K562 (cell line): ENCODE measurements around the gene LAMA3. TPM values are rescaled to one million over a fixed set of nuclear protein-coding genes. Genes with fewer than 3 reads are reported as not detected.

Source experiments
- ATAC-seq: fragments of 200-7000 bp; cut with Tn5 transposase; 3 replicates; pipeline ENCODE4 v1.9.1; 2020; ENCODE audit warnings: moderate library complexity
- BruUV-seq: library from RNA; stranded (reverse); fragments of 400-500 nt; replicated peaks from 2 replicates; lab custom pipeline; 2021; lab: Mats Ljungman, UMichigan
- CTCF ChIA-PET: fragments of 300-600 bp; formaldehyde crosslinking; extraction: SDS; loops from one replicate; lab custom pipeline; 2021; ENCODE audit warnings: low intra/inter-chr PET ratio; lab: Yijun Ruan, JAX
- POLR2A ChIA-PET: fragments of 300-600, 350-650 bp; sonication (Branson Sonifier 250); formaldehyde crosslinking; extraction: SDS; loops from one replicate; lab custom pipeline; 2021; ENCODE audit warnings: antibody characterized with exemption, inconsistent platforms; lab: Yijun Ruan, JAX
- DNase-seq, 4 experiments: peaks; one replicate each; pipeline versions ENCODE4 v3.0.0 to v3.0.0-alpha.2; 2011 to 2018; ENCODE audit warnings: low spot score in 3 of 4, mixed read lengths in 3 of 4; ENCODE audit errors: extremely low read depth in 1 of 4
- FAIRE-seq: peaks from 2 replicates; lab custom pipeline; 2011; peaks lifted over from hg19 to GRCh38; lab: Jason Lieb, UNC
- H2AFZ ChIP-seq: 2 replicates; pipeline ENCODE4 v1.6.0; 2011; ENCODE audit warnings: low read depth, low read length, control low read depth, inconsistent platforms
- H3K27ac ChIP-seq: fragments of 200-600 bp; 3 replicates; pipeline ENCODE4 v1.8.0; 2011; ENCODE audit warnings: low read depth, mild to moderate bottlenecking, control low read depth, inconsistent platforms, low read length, moderate library complexity, mixed read lengths; ENCODE audit errors: extremely low read depth
- H3K27me3 ChIP-seq, 2 experiments: fragments of 300-600 bp in 1 of 2; 2 replicates in 1 of 2; 3 replicates in 1 of 2; pipeline versions ENCODE4 v1.6.0 to v1.8.0; 2011; ENCODE audit warnings: inconsistent platforms in 2 of 2, low read length in 2 of 2, mild to moderate bottlenecking in 1 of 2, mixed read lengths in 1 of 2, moderate library complexity in 1 of 2; ENCODE audit not compliant: control insufficient read depth in 2 of 2, insufficient read depth in 2 of 2
- H3K36me3 ChIP-seq: fragments of 300-600 bp; 3 replicates; pipeline ENCODE4 v1.8.0; 2011; ENCODE audit warnings: mild to moderate bottlenecking, low read length, inconsistent platforms; ENCODE audit not compliant: control insufficient read depth, insufficient read depth
- H3K4me1 ChIP-seq, 2 experiments: fragments of 200-600 bp in 1 of 2; replicated peaks in 1 of 2; 2 replicates in 1 of 2; 3 replicates in 1 of 2; pipeline versions ENCODE4 v1.5.1 to v1.8.0; 2011; ENCODE audit warnings: inconsistent platforms in 2 of 2, low read length in 2 of 2, mild to moderate bottlenecking in 1 of 2, mixed read lengths in 1 of 2, moderate library complexity in 1 of 2; ENCODE audit not compliant: control insufficient read depth in 2 of 2, insufficient read depth in 2 of 2
- H3K4me2 ChIP-seq: 2 replicates; pipeline ENCODE4 v1.6.1; 2011; ENCODE audit warnings: low read length, control low read depth, inconsistent platforms, mixed read lengths; ENCODE audit not compliant: insufficient read depth
- H3K4me3 ChIP-seq: fragments of 200-600 bp; sonication (generic), shearing (Covaris generic); 2 replicates; pipeline ENCODE4 v1.5.1; 2016; ENCODE audit warnings: control low read depth, inconsistent platforms
- H3K79me2 ChIP-seq: fragments of 200-600 bp; 3 replicates; pipeline ENCODE4 v1.8.0; 2011; ENCODE audit warnings: low read length, inconsistent platforms; ENCODE audit not compliant: control insufficient read depth, insufficient read depth
- H3K9ac ChIP-seq, 2 experiments: 2 replicates each; pipeline versions ENCODE4 v1.6.0 to v1.6.1; 2011; ENCODE audit warnings: low read depth in 2 of 2, low read length in 2 of 2, control low read depth in 1 of 2, inconsistent platforms in 1 of 2, mild to moderate bottlenecking in 1 of 2, mixed read lengths in 1 of 2; ENCODE audit not compliant: insufficient read depth in 1 of 2
- H3K9me1 ChIP-seq: one replicate; pipeline ENCODE4 v1.6.0; 2011; ENCODE audit warnings: inconsistent platforms, mild to moderate bottlenecking, low read length, moderate library complexity; ENCODE audit not compliant: control insufficient read depth, insufficient read depth
- H3K9me3 ChIP-seq: replicated peaks from 2 replicates; pipeline ENCODE4 v1.5.1; 2011; ENCODE audit warnings: low read depth, low read length, inconsistent platforms; ENCODE audit not compliant: control insufficient read depth, insufficient read depth
- H4K20me1 ChIP-seq: replicated peaks from 2 replicates; pipeline ENCODE4 v1.6.1; 2011; ENCODE audit warnings: low read length, inconsistent platforms, mixed read lengths; ENCODE audit not compliant: control insufficient read depth, insufficient read depth
- CBX3 ChIP-seq, 2 experiments: IDR thresholded peaks; 1 replicate in 1 of 2; 2 replicates in 1 of 2; pipeline ENCODE4 v1.6.1; 2012; ENCODE audit warnings: inconsistent platforms in 2 of 2, low read length in 2 of 2, borderline replicate concordance in 1 of 2, control low read depth in 1 of 2
- JUN ChIP-seq, 2 experiments: sonication (generic) in 1 of 2; formaldehyde crosslinking in 1 of 2; IDR thresholded peaks; 2 replicates each; pipeline versions ENCODE4 v1.6.1 to v1.8.0; 2012 to 2022; ENCODE audit warnings: borderline replicate concordance in 2 of 2, mild to moderate bottlenecking in 2 of 2, improper control_type of control experiment in 1 of 2, low read depth in 1 of 2, low read length in 1 of 2, missing genetic modification reagents in 1 of 2
- POLR3A ChIP-seq: IDR thresholded peaks from 2 replicates; pipeline ENCODE4 v1.6.1; 2011; ENCODE audit warnings: borderline replicate concordance, mild to moderate bottlenecking, moderate library complexity; ENCODE audit not compliant: insufficient read length, insufficient read depth; ENCODE audit errors: extremely low read depth
- TAF9B ChIP-seq: fragments of 450-650 bp; IDR thresholded peaks from 2 replicates; pipeline ENCODE4 v1.6.1; 2018; ENCODE audit warnings: mild to moderate bottlenecking; ENCODE audit not compliant: partially characterized antibody
- ZNF146 ChIP-seq: IDR thresholded peaks from one replicate; pipeline ENCODE4 v1.6.1; 2018; ENCODE audit warnings: missing compliant biosample characterization; ENCODE audit not compliant: unreplicated experiment
- ZNF324 ChIP-seq: fragments of 250-450 bp; sonication (Bioruptor Pico); IDR thresholded peaks from 2 replicates; pipeline ENCODE4 v1.4.0; 2020; ENCODE audit warnings: mild to moderate bottlenecking
- ZNF57 ChIP-seq: fragments of 450-650 bp; formaldehyde crosslinking; IDR thresholded peaks from 2 replicates; pipeline ENCODE4 v1.4.0; 2020; ENCODE audit warnings: mild to moderate bottlenecking, moderate library complexity
- WGBS: fragments of 100-300 bp; shearing (Covaris generic); methylation state at CpG from one replicate; pipeline ENCODE4 v1.1.6; 2016; ENCODE audit warnings: low coverage, mixed read lengths; ENCODE audit not compliant: insufficient coverage; ENCODE audit errors: missing lambda C conversion rate; 5-methylcytosine and 5-hydroxymethylcytosine counted together
- in situ Hi-C: fragments of 300-500 bp; cut with MboI; formaldehyde crosslinking; loops from 4 replicates; pipeline ENCODE4 v1.15.0; 2018; ENCODE audit warnings: inconsistent platforms, mixed read lengths
- intact Hi-C: fragments of 100-400 bp; cut with micrococcal nuclease; formaldehyde crosslinking; loops from 2 replicates; pipeline ENCODE4 v1.14.2; 2022
- polyA plus RNA-seq, 8 experiments: library from polyadenylated mRNA; depleted of rRNA in 4 of 8; stranded (reverse) in 5 of 8; unstranded in 3 of 8; fragments of >200 nt; fragmentation: Nextera tagmentation in 2 of 8; fragmentation: Illumina TruSeq in 1 of 8; extraction: Ambion mirVana in 2 of 8; extraction: Trizol in 1 of 8; gene quantifications; 2 replicates each; pipeline versions ENCODE4 v1.2.1 to v1.2.3, GENCODE V29; 2011 to 2014; ENCODE audit warnings: inconsistent platforms in 1 of 8, missing spikeins in 1 of 8
- total RNA-seq, 7 experiments: library from RNA; depleted of rRNA in 6 of 7; stranded (reverse); fragments of >200 nt in 6 of 7; fragmentation: Illumina TruSeq in 2 of 7; extraction: Trizol in 2 of 7; gene quantifications; 2 replicates each; pipeline versions ENCODE4 v1.2.1 to v1.2.3, GENCODE V29; 2011 to 2021; ENCODE audit warnings: low replicate concordance in 1 of 7
- TF ChIP-seq, protein P1 (sequence below): sonication (generic); formaldehyde crosslinking; IDR thresholded peaks from 2 replicates; pipeline ENCODE4 v1.8.1; 2023; ENCODE audit warnings: mild to moderate bottlenecking, missing genetic modification reagents
- TF ChIP-seq, protein P2 (sequence below): sonication (generic); formaldehyde crosslinking; IDR thresholded peaks from 2 replicates; pipeline ENCODE4 v1.8.0; 2022; ENCODE audit warnings: missing genetic modification reagents, mild to moderate bottlenecking, borderline replicate concordance
- TF ChIP-seq, protein P3 (sequence below): fragments of 250-450 bp; sonication (Bioruptor Pico); IDR thresholded peaks from 2 replicates; pipeline ENCODE4 v1.9.0; 2021; ENCODE audit warnings: mild to moderate bottlenecking, inconsistent platforms
- TF ChIP-seq, protein P4 (sequence below): IDR thresholded peaks from 2 replicates; pipeline ENCODE4 v1.6.1; 2011; ENCODE audit not compliant: insufficient read length; ENCODE audit errors: extremely low read depth
- TF ChIP-seq, protein P5 (sequence below): fragments of 250-450 bp; sonication (Bioruptor Pico); IDR thresholded peaks from 2 replicates; pipeline ENCODE4 v1.4.0; 2020; ENCODE audit warnings: mild to moderate bottlenecking, moderate library complexity, borderline replicate concordance

Gene LAMA3
- total and polyA plus RNA-seq, 9 of the 15 experiments (the other 6 are each of a cell fraction or from before 2014, with no cell fraction given), result 0.07 TPM; not detected in 8

- Histone ChIP-seq H2AFZ (no peak overlapping the region), H3K27ac (no peak overlapping the region), H3K27me3 (no peaks in the 10 kb centered on the region; a peak in 2 of 5 replicates), H3K9me3 (no peaks in the 10 kb centered on the region), H3K4me3 (no peak overlapping the region), H3K9me1 (no peaks in the 10 kb centered on the region), H4K20me1 (no peaks in the 10 kb centered on the region), H3K4me2 (no peak overlapping the region), H3K4me1 (no peaks in the 10 kb centered on the region), H3K79me2 (no peaks in the 10 kb centered on the region), H3K36me3 (no peaks in the 10 kb centered on the region), H3K9ac (no peak overlapping the region)
- POLR2A ChIA-PET, result no interaction called here
- BruUV-seq, result no TSS peak
- intact Hi-C loops (no loop called here), in situ Hi-C loops (no loop called here)
- ATAC-seq (no peak), FAIRE-seq (no peak), DNase-seq (no peak)
- WGBS, result 0% methylated on average over 2 of the region's 2 CpGs
- CTCF ChIA-PET, result no interaction called here
- no peak for TF ChIP-seq ZNF146 (CRISPR knock-in tag)
- TF ChIP-seq, protein P1, sequence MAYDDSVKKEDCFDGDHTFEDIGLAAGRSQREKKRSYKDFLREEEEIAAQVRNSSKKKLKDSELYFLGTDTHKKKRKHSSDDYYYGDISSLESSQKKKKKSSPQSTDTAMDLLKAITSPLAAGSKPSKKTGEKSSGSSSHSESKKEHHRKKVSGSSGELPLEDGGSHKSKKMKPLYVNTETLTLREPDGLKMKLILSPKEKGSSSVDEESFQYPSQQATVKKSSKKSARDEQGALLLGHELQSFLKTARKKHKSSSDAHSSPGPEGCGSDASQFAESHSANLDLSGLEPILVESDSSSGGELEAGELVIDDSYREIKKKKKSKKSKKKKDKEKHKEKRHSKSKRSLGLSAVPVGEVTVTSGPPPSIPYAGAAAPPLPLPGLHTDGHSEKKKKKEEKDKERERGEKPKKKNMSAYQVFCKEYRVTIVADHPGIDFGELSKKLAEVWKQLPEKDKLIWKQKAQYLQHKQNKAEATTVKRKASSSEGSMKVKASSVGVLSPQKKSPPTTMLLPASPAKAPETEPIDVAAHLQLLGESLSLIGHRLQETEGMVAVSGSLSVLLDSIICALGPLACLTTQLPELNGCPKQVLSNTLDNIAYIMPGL (CRISPR knock-in tag), result no peak
- TF ChIP-seq TAF9B, result no peak
- TF ChIP-seq, protein P2, sequence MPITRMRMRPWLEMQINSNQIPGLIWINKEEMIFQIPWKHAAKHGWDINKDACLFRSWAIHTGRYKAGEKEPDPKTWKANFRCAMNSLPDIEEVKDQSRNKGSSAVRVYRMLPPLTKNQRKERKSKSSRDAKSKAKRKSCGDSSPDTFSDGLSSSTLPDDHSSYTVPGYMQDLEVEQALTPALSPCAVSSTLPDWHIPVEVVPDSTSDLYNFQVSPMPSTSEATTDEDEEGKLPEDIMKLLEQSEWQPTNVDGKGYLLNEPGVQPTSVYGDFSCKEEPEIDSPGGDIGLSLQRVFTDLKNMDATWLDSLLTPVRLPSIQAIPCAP (CRISPR knock-in tag), result no peak
- TF ChIP-seq CBX3 (IDR thresholded peaks at IDR 0.05; ENCODE audit: borderline replicate concordance in 1 of 2, low read length in 2 of 2), result no peak
- TF ChIP-seq, protein P3, sequence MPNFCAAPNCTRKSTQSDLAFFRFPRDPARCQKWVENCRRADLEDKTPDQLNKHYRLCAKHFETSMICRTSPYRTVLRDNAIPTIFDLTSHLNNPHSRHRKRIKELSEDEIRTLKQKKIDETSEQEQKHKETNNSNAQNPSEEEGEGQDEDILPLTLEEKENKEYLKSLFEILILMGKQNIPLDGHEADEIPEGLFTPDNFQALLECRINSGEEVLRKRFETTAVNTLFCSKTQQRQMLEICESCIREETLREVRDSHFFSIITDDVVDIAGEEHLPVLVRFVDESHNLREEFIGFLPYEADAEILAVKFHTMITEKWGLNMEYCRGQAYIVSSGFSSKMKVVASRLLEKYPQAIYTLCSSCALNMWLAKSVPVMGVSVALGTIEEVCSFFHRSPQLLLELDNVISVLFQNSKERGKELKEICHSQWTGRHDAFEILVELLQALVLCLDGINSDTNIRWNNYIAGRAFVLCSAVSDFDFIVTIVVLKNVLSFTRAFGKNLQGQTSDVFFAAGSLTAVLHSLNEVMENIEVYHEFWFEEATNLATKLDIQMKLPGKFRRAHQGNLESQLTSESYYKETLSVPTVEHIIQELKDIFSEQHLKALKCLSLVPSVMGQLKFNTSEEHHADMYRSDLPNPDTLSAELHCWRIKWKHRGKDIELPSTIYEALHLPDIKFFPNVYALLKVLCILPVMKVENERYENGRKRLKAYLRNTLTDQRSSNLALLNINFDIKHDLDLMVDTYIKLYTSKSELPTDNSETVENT (CRISPR knock-in tag), result no peak
- TF ChIP-seq, protein P4, sequence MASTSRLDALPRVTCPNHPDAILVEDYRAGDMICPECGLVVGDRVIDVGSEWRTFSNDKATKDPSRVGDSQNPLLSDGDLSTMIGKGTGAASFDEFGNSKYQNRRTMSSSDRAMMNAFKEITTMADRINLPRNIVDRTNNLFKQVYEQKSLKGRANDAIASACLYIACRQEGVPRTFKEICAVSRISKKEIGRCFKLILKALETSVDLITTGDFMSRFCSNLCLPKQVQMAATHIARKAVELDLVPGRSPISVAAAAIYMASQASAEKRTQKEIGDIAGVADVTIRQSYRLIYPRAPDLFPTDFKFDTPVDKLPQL, result no peak
- TF ChIP-seq JUN (IDR thresholded peaks at IDR 0.05; ENCODE audit: borderline replicate concordance, low read depth, low read length), result no peak
- TF ChIP-seq JUN (CRISPR knock-in tag; IDR thresholded peaks at IDR 0.05; ENCODE audit: borderline replicate concordance), result no peak
- TF ChIP-seq ZNF57 (CRISPR knock-in tag), result no peak
- TF ChIP-seq, protein P5, sequence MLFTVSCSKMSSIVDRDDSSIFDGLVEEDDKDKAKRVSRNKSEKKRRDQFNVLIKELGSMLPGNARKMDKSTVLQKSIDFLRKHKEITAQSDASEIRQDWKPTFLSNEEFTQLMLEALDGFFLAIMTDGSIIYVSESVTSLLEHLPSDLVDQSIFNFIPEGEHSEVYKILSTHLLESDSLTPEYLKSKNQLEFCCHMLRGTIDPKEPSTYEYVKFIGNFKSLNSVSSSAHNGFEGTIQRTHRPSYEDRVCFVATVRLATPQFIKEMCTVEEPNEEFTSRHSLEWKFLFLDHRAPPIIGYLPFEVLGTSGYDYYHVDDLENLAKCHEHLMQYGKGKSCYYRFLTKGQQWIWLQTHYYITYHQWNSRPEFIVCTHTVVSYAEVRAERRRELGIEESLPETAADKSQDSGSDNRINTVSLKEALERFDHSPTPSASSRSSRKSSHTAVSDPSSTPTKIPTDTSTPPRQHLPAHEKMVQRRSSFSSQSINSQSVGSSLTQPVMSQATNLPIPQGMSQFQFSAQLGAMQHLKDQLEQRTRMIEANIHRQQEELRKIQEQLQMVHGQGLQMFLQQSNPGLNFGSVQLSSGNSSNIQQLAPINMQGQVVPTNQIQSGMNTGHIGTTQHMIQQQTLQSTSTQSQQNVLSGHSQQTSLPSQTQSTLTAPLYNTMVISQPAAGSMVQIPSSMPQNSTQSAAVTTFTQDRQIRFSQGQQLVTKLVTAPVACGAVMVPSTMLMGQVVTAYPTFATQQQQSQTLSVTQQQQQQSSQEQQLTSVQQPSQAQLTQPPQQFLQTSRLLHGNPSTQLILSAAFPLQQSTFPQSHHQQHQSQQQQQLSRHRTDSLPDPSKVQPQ (CRISPR knock-in tag), result no peak
- no peak for TF ChIP-seq ZNF324 (CRISPR knock-in tag)
- TF ChIP-seq POLR3A, result no peak
Observed at GRCh38 chr18:23902396-23902795, 213.1 kb downstream of the LAMA3 start.
